Smooth muscle cell (in vitro differentiated cells): ENCODE data around the gene TMPRSS7. TPM values are rescaled to one million over a fixed set of nuclear protein-coding genes. Genes with fewer than 3 reads are reported as not detected.

Source experiments
- DNase-seq: peaks from one replicate; lab custom pipeline; 2025; ENCODE audit not compliant: unreplicated experiment; lab: John Stamatoyannopoulos, UW
- H2AFZ ChIP-seq: fragments of 200-600 bp; sonication (generic); 2 replicates; pipeline ENCODE4 v1.6.0; 2016; ENCODE audit warnings: antibody characterized with exemption, low read depth, mild to moderate bottlenecking
- H3F3A ChIP-seq: fragments of 200-600 bp; sonication (generic); 2 replicates; pipeline ENCODE4 v1.6.0; 2017; ENCODE audit warnings: antibody characterized with exemption, low read depth
- H3K27ac ChIP-seq: fragments of 200-600 bp; sonication (generic); 2 replicates; pipeline ENCODE4 v1.5.1; 2016; ENCODE audit warnings: low read depth, mild to moderate bottlenecking
- H3K27me3 ChIP-seq: fragments of 200-600 bp; sonication (generic); 2 replicates; pipeline ENCODE4 v1.6.1; 2016; ENCODE audit warnings: low read depth, mild to moderate bottlenecking
- H3K36me3 ChIP-seq: fragments of 200-600 bp; sonication (generic); 2 replicates; pipeline ENCODE4 v1.5.1; 2016; ENCODE audit warnings: low read depth
- H3K4me1 ChIP-seq: fragments of 200-600 bp; sonication (generic); 2 replicates; pipeline ENCODE4 v1.5.1; 2016; ENCODE audit warnings: low read depth
- H3K4me2 ChIP-seq: fragments of 200-600 bp; sonication (generic); 2 replicates; pipeline ENCODE4 v1.6.0; 2016; ENCODE audit warnings: mild to moderate bottlenecking
- H3K4me3 ChIP-seq: fragments of 200-600 bp; sonication (generic); 2 replicates; pipeline ENCODE4 v1.5.1; 2016; ENCODE audit warnings: mild to moderate bottlenecking
- H3K79me2 ChIP-seq: fragments of 200-600 bp; sonication (generic); 2 replicates; pipeline ENCODE4 v1.6.0; 2016; ENCODE audit warnings: low read depth, mild to moderate bottlenecking
- H3K9ac ChIP-seq: fragments of 200-600 bp; sonication (generic); 2 replicates; pipeline ENCODE4 v1.6.0; 2016; ENCODE audit warnings: low read depth
- H3K9me3 ChIP-seq: fragments of 200-600 bp; sonication (generic); replicated peaks from 2 replicates; pipeline ENCODE4 v1.5.1; 2016; ENCODE audit warnings: low read depth
- H4K20me1 ChIP-seq: fragments of 200-600 bp; sonication (generic); 2 replicates; pipeline ENCODE4 v1.6.0; 2016; ENCODE audit warnings: low read depth
- WGBS: methylation state at CpG from one replicate; pipeline ENCODE4 v1.1.7; 2016; ENCODE audit warnings: low lambda C conversion rate; 5-methylcytosine and 5-hydroxymethylcytosine counted together
- polyA plus RNA-seq: library from polyadenylated mRNA; unstranded; fragments of >200 nt; fragmentation: Nextera tagmentation; extraction: Ambion mirVana; gene quantifications from 2 replicates; pipeline ENCODE4 v1.2.1, GENCODE V29; 2016
- total RNA-seq: library from RNA; depleted of rRNA; stranded (reverse); fragments of >200 nt; gene quantifications from 2 replicates; pipeline ENCODE4 v1.2.3, GENCODE V29; 2014
- TF ChIP-seq, protein P1 (sequence below): fragments of 200-600 bp; sonication (generic); IDR thresholded peaks from 2 replicates; pipeline ENCODE4 v1.5.1; 2017; ENCODE audit warnings: borderline replicate concordance, mild to moderate bottlenecking, antibody characterized with exemption; ENCODE audit not compliant: insufficient read depth, poor library complexity, severe bottlenecking

Gene TMPRSS7
- total and polyA plus RNA-seq, 2 experiments from 2014 or later, result not detected

DNA sequence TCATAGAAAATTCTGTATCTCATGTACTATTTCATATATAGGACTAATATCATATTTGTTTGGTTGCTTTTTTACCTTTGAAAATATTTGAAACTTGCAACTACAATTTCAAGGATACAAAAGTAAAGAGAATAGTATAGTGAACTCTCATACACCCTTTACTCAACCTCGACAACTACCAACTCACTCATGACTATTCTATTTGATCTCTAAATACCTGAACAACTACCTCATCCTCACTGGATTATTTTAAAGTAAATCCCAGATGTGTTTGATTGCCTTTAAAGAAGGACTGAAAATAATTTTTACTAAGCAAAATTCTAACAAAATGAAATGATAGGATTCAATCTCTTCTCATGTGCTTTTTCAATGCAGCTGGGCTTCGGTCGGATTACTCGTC, 12.1 kb downstream of the TMPRSS7 start:
- Histone ChIP-seq H4K20me1 (no peaks in the 10 kb centered on the region), H3K79me2 (no peaks in the 10 kb centered on the region), H3K27me3 (no peaks in the 10 kb centered on the region), H2AFZ (no peak overlapping the region), H3K4me2 (no peak overlapping the region), H3K9me3 (no peaks in the 10 kb centered on the region), H3F3A (no peaks in the 10 kb centered on the region), H3K36me3 (no peaks in the 10 kb centered on the region), H3K9ac (no peak overlapping the region), H3K27ac (no peak overlapping the region), H3K4me3 (no peak overlapping the region), H3K4me1 (no peaks in the 10 kb centered on the region)
- TF ChIP-seq, protein P1, sequence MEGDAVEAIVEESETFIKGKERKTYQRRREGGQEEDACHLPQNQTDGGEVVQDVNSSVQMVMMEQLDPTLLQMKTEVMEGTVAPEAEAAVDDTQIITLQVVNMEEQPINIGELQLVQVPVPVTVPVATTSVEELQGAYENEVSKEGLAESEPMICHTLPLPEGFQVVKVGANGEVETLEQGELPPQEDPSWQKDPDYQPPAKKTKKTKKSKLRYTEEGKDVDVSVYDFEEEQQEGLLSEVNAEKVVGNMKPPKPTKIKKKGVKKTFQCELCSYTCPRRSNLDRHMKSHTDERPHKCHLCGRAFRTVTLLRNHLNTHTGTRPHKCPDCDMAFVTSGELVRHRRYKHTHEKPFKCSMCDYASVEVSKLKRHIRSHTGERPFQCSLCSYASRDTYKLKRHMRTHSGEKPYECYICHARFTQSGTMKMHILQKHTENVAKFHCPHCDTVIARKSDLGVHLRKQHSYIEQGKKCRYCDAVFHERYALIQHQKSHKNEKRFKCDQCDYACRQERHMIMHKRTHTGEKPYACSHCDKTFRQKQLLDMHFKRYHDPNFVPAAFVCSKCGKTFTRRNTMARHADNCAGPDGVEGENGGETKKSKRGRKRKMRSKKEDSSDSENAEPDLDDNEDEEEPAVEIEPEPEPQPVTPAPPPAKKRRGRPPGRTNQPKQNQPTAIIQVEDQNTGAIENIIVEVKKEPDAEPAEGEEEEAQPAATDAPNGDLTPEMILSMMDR, result no peak
- DNase-seq, result no peak
- WGBS, result 56% methylated on average over 4 of the region's 4 CpGs

DNA sequence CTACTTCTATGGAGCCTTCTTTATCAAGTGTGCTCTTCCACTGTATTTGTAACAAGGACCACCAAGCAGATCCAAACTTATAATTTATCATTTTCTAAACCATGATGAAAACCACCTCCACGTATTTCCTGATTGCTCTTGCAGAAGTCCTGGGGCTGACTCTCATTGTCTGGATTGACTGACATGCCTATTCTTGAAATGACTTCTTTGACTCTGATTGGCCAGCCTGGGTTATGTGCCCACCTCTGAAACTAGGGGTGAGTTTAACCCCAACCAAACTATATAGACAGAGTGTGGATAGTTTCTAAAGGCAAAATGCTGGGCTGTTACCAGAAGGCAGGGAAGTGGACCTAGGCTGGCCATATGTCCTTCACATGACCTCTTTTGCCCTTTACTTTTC, 12.7 kb downstream of the TMPRSS7 start:
- no peaks in the 10 kb centered on the region for H4K20me1 ChIP-seq
- TF ChIP-seq, protein P1, result no peak
- no peaks in the 10 kb centered on the region for H3K36me3 ChIP-seq
- H2AFZ ChIP-seq, result no peak overlapping the region
- peaks cover under 1% of the 10 kb centered on the region for H3K4me1 ChIP-seq
- 88% methylated on average over 1 of the region's 1 CpG for WGBS
- no peaks in the 10 kb centered on the region for H3K9me3 ChIP-seq
- no peaks in the 10 kb centered on the region for H3K79me2 ChIP-seq
- H3K27me3 ChIP-seq, result no peaks in the 10 kb centered on the region
- no peaks in the 10 kb centered on the region for H3F3A ChIP-seq
- no peak for DNase-seq
- no peak overlapping the region for H3K4me2 ChIP-seq
- no peak overlapping the region for H3K27ac ChIP-seq
- H3K9ac ChIP-seq, result no peak overlapping the region
- no peak overlapping the region for H3K4me3 ChIP-seq

DNA sequence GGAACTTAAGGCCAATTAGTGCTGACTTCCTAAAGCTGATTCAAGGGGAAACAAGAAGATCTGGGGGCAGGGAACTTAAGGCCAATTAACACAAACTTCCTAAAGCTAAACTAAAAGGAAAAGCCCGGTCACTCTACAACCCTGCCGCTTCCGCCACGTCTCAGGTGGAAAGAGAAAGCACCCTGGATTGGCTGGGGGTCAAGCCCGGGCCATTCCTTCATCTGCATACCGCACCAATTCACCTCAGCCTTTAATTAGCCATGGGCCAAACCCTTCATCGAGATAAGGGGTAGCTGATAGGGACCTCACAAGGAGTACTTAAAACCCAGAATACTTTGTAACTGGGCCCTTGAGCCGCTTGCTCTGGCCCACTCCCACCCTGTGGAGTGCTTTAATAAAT, 14.4 kb downstream of the TMPRSS7 start:
- Histone ChIP-seq H3K36me3 (no peaks in the 10 kb centered on the region), H3K79me2 (no peaks in the 10 kb centered on the region), H3K4me1 (peaks cover 9% of the 10 kb centered on the region), H3K4me2 (no peak overlapping the region), H3K9ac (no peak overlapping the region), H4K20me1 (no peaks in the 10 kb centered on the region), H3F3A (no peaks in the 10 kb centered on the region), H3K4me3 (no peak overlapping the region), H3K27me3 (no peaks in the 10 kb centered on the region), H3K27ac (no peak overlapping the region), H2AFZ (no peak overlapping the region), H3K9me3 (no peaks in the 10 kb centered on the region)
- TF ChIP-seq, protein P1, result no peak
- no peak for DNase-seq
- 34% methylated on average over 8 of the region's 8 CpGs for WGBS

DNA sequence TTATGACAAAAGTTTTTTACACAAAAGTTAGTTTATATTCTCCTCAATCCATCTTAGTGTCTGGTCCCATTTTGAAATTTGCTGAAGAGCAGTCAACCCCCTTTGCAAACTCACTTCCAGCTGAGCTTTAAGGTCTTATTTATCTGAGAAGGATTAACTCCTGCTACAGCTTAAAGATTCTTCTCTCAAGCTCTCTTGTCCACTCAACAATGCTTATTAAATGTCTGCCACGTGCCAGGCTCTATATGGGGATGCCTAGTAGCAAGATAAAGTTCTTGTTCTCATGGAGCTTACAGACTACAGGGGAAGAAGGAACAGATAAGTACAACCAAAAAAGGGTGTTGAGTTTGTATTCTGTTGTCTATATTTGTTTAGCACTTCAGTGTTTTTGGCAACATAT, 18.7 kb downstream of the TMPRSS7 start:
- Histone ChIP-seq H3K4me1 (peaks cover 9% of the 10 kb centered on the region), H3K4me2 (no peak overlapping the region), H3F3A (no peaks in the 10 kb centered on the region), H3K79me2 (no peaks in the 10 kb centered on the region), H3K27ac (no peak overlapping the region), H4K20me1 (no peaks in the 10 kb centered on the region), H2AFZ (no peak overlapping the region), H3K4me3 (no peak overlapping the region), H3K9ac (no peak overlapping the region), H3K9me3 (no peaks in the 10 kb centered on the region), H3K27me3 (no peaks in the 10 kb centered on the region), H3K36me3 (no peaks in the 10 kb centered on the region)
- DNase-seq, result no peak
- TF ChIP-seq, protein P1, result no peak
- WGBS, result 22% methylated on average over 1 of the region's 1 CpG
